Measurements from ENCODE around the gene TPRG1. TPM values are rescaled to one million over a fixed set of nuclear protein-coding genes. Genes with fewer than 3 reads are reported as not detected.

TPRG1 gene
- total RNA-seq, 1 experiment from 2014 or later = 1.0 TPM

DNA sequence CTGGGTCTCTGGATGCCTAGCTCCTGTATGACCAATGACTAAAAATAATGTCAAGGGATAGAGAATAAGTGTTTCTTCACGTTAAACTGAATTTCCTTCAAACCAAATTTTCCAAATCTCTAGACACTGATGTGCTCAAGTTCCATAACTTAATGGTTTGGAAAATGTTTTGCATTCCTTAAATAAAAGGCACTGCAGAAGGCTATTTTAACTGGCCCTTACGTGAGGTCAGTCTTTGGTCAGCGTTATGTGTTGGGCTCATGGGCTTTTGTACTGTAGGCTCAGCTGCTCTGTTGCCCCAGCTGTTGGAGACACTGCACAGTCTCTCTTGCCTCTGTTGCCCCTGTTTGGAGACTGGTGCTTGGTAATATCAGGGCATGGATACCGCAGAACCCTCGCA lies 188.5 kb downstream of the TPRG1 start:
- Histone ChIP-seq H3K4me3 (ENCODE audit: low read depth, low read length, poor library complexity, severe bottlenecking) (no peak overlapping the region), H3K9me3 (ENCODE audit: low read depth, low read length, poor library complexity, severe bottlenecking) (no peaks in the 10 kb centered on the region), H3K4me1 (ENCODE audit: insufficient read depth, low read length, poor library complexity, severe bottlenecking) (peaks cover 21% of the 10 kb centered on the region), H3K27ac (ENCODE audit: low read depth, low read length, poor library complexity, severe bottlenecking) (no peak overlapping the region), H3K36me3 (ENCODE audit: insufficient read depth, low read length, poor library complexity, severe bottlenecking) (no peaks in the 10 kb centered on the region), H3K27me3 (replicated peaks; ENCODE audit: insufficient read depth, low read depth, low read length, poor library complexity) (no peaks in the 10 kb centered on the region)
- POLR2A ChIA-PET (ENCODE audit: low non-redundant PET) = no interaction called here
- CTCF ChIA-PET = no interaction called here
- no TSS peak for BruUV-seq (replicated peaks)
- no peak for DNase-seq (ENCODE audit: low spot score)
- intact Hi-C loops (cut with micrococcal nuclease; ENCODE audit: unreplicated experiment) = no loop called here
- TF ChIP-seq EZH2 (IDR thresholded peaks at IDR 0.05; ENCODE audit: borderline replicate concordance, low read depth, low read length, poor library complexity, severe bottlenecking) = no peak
- TF ChIP-seq, protein P1, sequence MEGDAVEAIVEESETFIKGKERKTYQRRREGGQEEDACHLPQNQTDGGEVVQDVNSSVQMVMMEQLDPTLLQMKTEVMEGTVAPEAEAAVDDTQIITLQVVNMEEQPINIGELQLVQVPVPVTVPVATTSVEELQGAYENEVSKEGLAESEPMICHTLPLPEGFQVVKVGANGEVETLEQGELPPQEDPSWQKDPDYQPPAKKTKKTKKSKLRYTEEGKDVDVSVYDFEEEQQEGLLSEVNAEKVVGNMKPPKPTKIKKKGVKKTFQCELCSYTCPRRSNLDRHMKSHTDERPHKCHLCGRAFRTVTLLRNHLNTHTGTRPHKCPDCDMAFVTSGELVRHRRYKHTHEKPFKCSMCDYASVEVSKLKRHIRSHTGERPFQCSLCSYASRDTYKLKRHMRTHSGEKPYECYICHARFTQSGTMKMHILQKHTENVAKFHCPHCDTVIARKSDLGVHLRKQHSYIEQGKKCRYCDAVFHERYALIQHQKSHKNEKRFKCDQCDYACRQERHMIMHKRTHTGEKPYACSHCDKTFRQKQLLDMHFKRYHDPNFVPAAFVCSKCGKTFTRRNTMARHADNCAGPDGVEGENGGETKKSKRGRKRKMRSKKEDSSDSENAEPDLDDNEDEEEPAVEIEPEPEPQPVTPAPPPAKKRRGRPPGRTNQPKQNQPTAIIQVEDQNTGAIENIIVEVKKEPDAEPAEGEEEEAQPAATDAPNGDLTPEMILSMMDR (conservative IDR thresholded peaks at IDR 0.05; ENCODE audit: low read depth, low read length) = no peak

DNA sequence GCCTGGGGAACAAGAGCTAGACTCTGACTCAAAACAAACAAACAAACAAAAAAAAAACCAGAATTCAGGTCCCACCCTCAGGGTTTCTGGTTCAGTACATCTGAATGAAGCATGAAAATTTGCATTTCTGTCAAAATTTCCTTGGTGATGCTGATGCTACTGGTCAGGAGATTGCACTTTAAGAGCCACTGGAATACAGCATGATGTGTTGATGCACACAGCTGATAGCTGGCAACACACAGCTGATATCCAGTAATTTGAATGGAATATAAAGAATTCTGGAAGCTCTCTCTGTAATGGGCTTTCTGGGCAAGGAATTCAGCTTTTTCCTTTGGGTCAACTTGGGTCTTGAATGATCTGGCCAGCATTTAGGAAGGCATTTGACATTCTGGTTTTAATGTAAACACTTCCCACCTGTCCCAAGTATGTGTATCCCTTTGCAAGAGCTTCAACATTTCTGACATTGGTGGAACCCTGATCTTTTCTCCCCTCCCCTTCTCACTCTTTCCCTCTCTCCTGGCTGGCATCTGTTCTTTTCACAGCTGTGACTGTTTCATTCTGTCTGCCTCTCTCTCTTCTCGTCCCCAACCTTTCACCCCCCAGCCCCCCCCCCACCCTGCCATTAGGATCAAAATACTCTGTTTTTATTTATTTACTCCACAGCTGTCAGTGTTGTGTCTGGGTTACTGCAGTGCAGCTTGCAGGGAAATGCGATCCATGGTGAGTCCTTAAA lies 189.5 kb downstream of the TPRG1 start:
- TF ChIP-seq EZH2 (IDR thresholded peaks at IDR 0.05; ENCODE audit: borderline replicate concordance, low read depth, low read length, poor library complexity, severe bottlenecking) = no peak
- TF ChIP-seq, protein P1 (conservative IDR thresholded peaks at IDR 0.05; ENCODE audit: low read depth, low read length) = no peak
- H3K4me1 ChIP-seq (ENCODE audit: insufficient read depth, low read length, poor library complexity, severe bottlenecking) = peaks cover 19% of the 10 kb centered on the region
- H3K27ac ChIP-seq (ENCODE audit: low read depth, low read length, poor library complexity, severe bottlenecking) = no peak overlapping the region
- DNase-seq (ENCODE audit: low spot score) = no peak
- H3K27me3 ChIP-seq (replicated peaks; ENCODE audit: insufficient read depth, low read depth, low read length, poor library complexity) = no peaks in the 10 kb centered on the region
- ChIA-PET CTCF (interaction anchor here (0.6 kb wide), 1 partner anchor 16 kb away, joined by 4 read pairs; no protein-coding TSS in a partner anchor), POLR2A (ENCODE audit: low non-redundant PET) (no interaction called here)
- intact Hi-C loops (cut with micrococcal nuclease; ENCODE audit: unreplicated experiment) = no loop called here
- no peak overlapping the region for H3K4me3 ChIP-seq (ENCODE audit: low read depth, low read length, poor library complexity, severe bottlenecking)
- no peaks in the 10 kb centered on the region for H3K36me3 ChIP-seq (ENCODE audit: insufficient read depth, low read length, poor library complexity, severe bottlenecking)
- no peaks in the 10 kb centered on the region for H3K9me3 ChIP-seq (ENCODE audit: low read depth, low read length, poor library complexity, severe bottlenecking)
- BruUV-seq (replicated peaks) = no TSS peak

DNA sequence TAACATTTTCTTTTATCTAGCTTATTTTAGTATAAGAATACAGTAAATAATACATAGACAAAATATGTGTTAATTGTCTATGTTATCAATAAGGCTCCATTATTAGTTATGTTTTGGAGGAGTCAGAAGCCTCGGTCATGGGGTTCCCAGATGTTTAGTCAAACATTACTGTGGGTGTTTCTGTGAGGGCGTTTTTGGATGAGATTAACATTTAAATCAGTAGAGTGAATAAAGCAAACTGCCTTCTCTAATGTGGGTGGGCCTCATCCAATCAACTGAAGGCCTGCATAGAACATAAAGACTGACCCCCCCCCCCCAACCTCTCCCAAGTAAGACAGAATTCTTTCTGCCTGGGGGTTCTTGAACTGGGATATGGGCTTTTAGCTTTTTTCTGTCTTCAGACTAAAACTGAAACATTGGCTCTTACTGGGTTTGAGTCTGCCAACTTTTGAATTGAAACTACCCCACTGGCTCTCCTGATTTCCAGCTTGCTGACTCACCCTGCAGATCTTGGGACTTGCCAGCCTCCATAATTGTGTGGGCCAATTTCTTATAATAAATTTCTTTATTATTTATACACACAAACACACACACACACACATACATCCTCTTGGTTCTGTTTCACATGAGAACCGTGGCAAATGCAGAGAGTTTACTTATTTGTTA lies 192.0 kb downstream of the TPRG1 start:
- ChIA-PET CTCF (no interaction called here), POLR2A (ENCODE audit: low non-redundant PET) (interaction anchor here (0.7 kb wide), 1 partner anchor 8 kb away, joined by 5 read pairs; no protein-coding TSS in a partner anchor)
- Histone ChIP-seq H3K4me3 (ENCODE audit: low read depth, low read length, poor library complexity, severe bottlenecking) (no peak overlapping the region), H3K4me1 (ENCODE audit: insufficient read depth, low read length, poor library complexity, severe bottlenecking) (peaks cover 19% of the 10 kb centered on the region), H3K9me3 (ENCODE audit: low read depth, low read length, poor library complexity, severe bottlenecking) (no peaks in the 10 kb centered on the region), H3K27ac (ENCODE audit: low read depth, low read length, poor library complexity, severe bottlenecking) (no peak overlapping the region), H3K27me3 (replicated peaks; ENCODE audit: insufficient read depth, low read depth, low read length, poor library complexity) (no peaks in the 10 kb centered on the region), H3K36me3 (ENCODE audit: insufficient read depth, low read length, poor library complexity, severe bottlenecking) (no peaks in the 10 kb centered on the region)
- TF ChIP-seq, protein P1 (conservative IDR thresholded peaks at IDR 0.05; ENCODE audit: low read depth, low read length) = no peak
- TF ChIP-seq EZH2 (IDR thresholded peaks at IDR 0.05; ENCODE audit: borderline replicate concordance, low read depth, low read length, poor library complexity, severe bottlenecking) = no peak
- intact Hi-C loops (cut with micrococcal nuclease; ENCODE audit: unreplicated experiment) = no loop called here
- BruUV-seq (replicated peaks) = no TSS peak
- no peak for DNase-seq (ENCODE audit: low spot score)

Measured in A673 (cell line).